HG03521 (cell line): ENCODE measurements around the gene GALNT16.
"Not testable (repeated sequence)": the region's sequence is repeated elsewhere in the genome, so short reads cannot be mapped to it uniquely, and the experiment has no call there.

Experiments
- ATAC-seq: cut with Tn5 transposase; IDR thresholded peaks from one replicate; pipeline ENCODE4 v1.9.1; 2021; ENCODE audit warnings: mild to moderate bottlenecking, moderate library complexity; ENCODE audit not compliant: unreplicated experiment

GALNT16 gene

DNA sequence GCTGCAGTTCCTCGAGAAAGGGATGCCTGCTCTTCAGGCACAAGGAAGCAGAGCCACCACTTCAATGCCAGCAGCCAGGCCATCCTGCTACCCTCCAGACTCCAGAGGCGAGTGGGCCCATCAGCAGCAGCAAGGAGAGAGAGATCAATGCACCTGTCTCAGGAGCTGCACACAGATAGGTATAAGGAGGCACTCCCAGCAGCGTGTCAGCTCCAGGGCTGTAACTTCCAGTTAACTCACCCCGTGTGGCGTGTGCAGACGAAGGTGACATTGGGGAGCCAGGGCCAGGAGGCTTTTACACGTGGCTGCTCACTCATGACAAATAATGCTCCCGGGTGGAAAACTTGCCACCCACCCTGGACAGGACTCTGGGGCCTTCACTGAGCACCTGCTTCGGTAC is 24.2 kb downstream of the GALNT16 start:
- ATAC-seq, result no peak

- ATAC-seq, result no peak
Observed at GRCh38 chr14:69285661-69286255, 25.8 kb downstream of the GALNT16 start.

- no peak for ATAC-seq
Observed at GRCh38 chr14:69287098-69288010, 27.4 kb downstream of the GALNT16 start.

- ATAC-seq, result no peak
Observed at GRCh38 chr14:69288011-69288771, 28.2 kb downstream of the GALNT16 start.

GRCh38 chr14:69288956-69289705 is 29.2 kb downstream of the GALNT16 start:
- no peak for ATAC-seq

DNA sequence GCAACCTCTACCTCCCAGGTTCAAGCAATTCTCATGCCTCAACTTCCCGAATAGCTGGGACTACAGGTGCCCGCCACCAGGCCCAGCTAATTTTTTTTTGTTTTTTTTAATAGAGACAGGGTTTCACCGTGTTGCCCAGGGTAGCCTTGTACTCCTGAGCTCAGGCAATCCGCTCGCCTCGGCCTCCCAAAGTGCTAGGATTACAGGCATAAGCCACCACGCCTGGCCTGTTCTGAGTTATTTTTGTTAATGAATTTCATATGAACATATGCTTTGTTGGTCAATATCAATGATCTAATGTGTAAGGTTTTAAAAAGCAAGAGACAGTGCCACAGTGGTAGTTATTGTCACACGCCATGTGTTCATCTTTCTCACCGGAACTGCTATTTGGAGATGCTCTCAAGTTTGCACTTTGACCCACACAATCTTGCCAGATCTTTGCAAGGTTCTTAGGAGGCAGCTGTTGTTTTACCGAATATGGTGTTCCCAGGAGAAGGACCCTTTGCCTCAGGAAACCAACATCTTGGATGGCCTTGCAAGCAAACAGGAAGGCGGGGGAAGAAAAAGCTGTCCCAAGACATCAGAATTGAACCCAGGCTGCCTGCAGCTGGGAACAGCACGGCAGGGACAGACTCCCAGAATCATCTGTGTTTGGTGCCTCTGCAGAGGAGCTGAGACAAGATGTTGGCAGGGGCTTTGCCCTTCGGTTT is 30.0 kb downstream of the GALNT16 start:
- no peak for ATAC-seq

DNA sequence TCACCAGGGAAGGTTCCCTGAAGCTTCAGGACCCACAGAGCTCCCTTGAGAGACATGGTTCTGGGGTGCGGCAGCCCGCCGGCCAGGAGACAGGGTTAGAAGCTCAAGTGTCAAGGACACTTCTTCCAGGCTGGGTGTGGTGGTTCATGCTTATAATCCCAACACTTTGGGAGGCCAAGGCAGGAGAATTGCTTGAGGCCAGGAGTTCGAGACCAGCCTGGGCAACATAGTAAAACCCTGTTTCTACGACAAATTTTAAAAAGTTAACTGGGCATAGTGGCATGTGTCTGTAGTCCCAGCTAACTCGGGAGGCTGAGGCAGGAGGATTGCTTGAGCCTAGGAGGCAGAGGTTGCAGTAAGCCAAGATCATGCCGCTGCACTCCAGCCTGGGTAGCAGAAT is 30.9 kb downstream of the GALNT16 start:
- not testable (repeated sequence) for ATAC-seq

GRCh38 chr14:69291396-69291795 is 31.4 kb downstream of the GALNT16 start:
- ATAC-seq, result no peak

DNA sequence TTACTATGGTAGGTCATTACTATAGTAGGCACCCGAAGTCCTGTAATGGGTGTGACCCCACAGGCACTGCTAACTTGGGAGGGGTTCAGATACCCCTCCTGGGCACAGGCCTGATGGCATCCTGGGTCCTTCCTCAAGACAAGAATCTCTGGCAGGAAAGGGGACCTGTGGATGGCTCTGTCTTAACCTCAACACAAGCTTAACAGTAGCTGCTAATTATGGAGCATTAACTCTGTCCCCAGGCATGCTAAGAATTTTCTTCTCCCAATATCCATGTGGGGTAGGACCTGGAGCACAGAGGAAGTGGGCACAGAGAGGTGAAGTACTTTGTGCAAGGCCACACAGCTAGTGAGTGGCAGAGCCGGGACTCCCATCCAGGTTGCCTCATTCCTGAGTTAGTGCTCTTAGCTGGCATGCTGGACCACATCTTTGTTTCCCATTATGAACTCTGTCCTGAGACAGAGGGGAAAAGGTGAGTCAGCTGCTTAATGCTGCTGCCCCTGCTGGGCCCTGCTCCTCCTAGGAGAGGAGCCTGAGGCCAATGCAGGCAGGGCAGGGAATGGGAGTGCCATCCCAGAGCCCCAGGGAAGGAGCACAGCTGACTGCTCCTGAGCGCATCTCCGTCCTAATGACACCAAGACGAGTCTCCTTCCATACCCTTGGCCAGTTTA is 32.1 kb downstream of the GALNT16 start:
- no peak for ATAC-seq

DNA sequence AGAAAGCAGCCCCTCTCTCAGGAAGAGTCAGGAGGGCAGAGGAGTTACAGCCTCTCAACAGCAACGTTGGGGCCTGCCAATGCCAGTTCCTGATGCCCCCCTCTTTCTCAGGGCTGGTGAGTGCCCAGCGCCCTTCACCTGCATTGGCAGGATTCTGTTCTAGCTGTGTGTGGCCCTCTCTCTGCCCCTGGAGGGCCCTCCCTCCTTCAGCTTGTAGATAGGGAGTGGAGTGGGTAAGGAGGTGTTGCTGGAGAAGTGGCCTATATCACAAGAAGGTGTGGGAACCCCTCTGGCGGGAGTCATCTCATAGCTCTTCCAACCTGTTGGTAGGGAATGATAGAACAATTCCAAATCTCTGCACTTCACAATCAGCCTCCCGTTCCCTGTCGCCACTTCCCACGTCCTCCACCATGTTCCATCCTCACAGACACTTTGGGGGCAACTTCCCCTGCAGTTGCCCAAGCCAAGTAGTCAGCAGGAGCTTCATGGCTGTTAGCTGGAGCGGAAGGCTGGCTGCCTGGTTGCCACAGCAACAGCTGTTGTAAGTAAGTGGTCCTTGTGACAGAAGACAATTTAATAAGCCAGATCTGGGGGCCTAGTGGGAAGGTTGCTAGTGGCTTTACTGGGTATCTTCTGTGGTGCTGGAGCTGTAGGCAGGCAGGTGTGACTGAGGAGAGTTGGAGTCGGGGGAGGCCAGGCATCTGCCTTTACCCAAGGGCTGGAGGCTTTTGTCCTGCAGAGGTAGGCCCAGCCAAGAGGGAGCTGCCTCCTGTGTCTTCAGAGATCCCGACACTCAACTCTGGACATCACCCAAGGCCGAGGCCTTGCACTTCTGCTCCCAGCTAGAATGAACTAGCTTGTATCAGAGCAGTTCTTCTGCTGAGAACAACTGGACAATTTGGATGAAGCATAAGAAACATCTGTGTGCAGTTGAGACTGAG is 38.4 kb downstream of the GALNT16 start:
- ATAC-seq, result no peak

- no peak for ATAC-seq
Observed at GRCh38 chr14:69299286-69300035, 39.5 kb downstream of the GALNT16 start.

DNA sequence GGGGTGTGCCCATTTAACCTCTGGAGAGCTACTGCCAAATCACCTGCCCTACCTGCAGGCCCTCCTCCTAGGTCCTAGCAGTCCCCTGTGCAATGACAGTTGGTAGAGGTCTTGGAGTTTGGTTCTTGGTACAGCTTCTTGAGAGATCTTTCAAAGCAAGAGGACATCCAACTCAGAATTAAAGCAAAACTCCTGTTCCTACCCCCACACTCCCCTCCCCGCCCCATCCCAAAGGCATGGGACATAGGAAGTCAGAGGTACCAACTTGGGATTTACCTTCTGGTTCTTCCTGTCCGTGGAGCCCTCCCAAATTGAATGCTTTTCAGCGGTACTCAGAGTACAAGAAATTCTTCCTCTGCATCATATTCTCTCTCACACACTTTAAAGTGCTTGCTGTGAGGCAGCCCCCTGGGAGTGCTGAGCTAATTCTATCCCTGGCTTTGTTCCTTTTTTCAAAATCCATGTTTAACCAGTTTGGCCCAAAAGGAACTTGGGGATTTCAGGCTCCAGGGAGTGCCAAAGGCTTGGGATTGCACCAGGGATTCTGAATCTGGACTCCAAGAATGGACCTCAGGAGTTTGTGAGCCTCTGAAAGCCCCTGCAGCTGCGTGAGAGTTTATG is 40.8 kb downstream of the GALNT16 start:
- no peak for ATAC-seq

- no peak for ATAC-seq
Observed at GRCh38 chr14:69303086-69303485, 43.1 kb downstream of the GALNT16 start.

DNA sequence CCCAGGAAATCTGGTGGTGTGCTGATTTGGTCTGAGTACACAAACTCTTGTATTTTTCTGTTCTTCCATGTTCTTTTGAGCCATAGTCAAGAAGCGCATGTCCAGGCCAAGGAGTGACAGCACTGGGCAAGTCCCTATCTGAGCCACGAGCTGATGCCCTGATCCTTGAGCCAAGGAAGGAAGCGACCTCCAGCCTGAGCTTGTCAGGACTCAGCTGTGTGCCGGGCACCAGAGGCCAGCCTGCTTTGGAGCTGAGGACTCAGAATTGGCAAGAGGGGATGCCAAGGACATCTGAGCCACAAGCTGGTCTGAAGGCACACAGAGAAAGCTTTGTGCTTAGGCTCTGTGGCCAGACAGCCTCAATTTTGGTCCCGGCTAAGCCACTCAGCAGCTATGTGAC is 52.6 kb downstream of the GALNT16 start:
- ATAC-seq, result no peak

GRCh38 chr14:69313176-69313575 is 53.2 kb downstream of the GALNT16 start:
- no peak for ATAC-seq

DNA sequence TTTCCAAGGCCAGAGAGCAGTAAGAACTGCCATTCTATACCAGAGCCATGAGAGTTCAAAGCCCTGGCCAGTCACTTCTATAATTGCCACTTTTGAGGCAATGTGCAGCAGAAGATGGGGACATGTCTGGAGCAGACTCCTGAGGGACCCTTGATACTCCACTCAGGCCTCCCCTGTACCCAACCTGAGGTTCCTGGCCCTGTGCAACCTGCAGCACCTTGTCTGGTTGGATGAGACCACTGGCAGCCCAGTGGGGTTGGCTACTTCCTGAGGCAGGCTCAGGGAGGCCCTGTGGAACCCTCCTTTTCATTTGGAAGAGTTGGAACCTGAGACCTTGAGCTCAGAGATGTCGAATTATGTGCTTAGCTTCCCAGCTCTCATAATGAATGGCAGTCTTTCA is 54.4 kb downstream of the GALNT16 start:
- no peak for ATAC-seq

GRCh38 chr14:69315301-69315700 is 55.3 kb downstream of the GALNT16 start:
- ATAC-seq, result no peak
